ENCODE data around the gene RABL2A.
"Not testable (repeated sequence)": the region's sequence is repeated elsewhere in the genome, so short reads cannot be mapped to it uniquely, and the experiment has no call there.

RABL2A gene

GRCh38 chr2:113685471-113685870 lies 58.4 kb downstream of the RABL2A start:
- DNase-seq (ENCODE audit: low read depth, low spot score) = no peak
- WGBS (ENCODE audit: insufficient coverage, insufficient read length) = no CpG with 5 or more reads among the region's 8 CpGs
- Histone ChIP-seq H3K9me3 (ENCODE audit: control insufficient read depth, insufficient read depth, low read length) (no peaks in the 10 kb centered on the region), H3K27me3 (ENCODE audit: control insufficient read depth, insufficient read depth, low read length) (no peaks in the 10 kb centered on the region), H3K36me3 (ENCODE audit: control insufficient read depth, insufficient read depth, low read length) (no peaks in the 10 kb centered on the region), H3K27ac (ENCODE audit: low read length) (no peak overlapping the region), H3K4me3 (ENCODE audit: low read length) (no peak overlapping the region), H3K4me1 (ENCODE audit: control insufficient read depth, insufficient read depth, low read length) (no peaks in the 10 kb centered on the region)

GRCh38 chr2:113686537-113686936 lies 59.5 kb downstream of the RABL2A start:
- no peaks in the 10 kb centered on the region for H3K27me3 ChIP-seq (ENCODE audit: control insufficient read depth, insufficient read depth, low read length)
- no peaks in the 10 kb centered on the region for H3K9me3 ChIP-seq (ENCODE audit: control insufficient read depth, insufficient read depth, low read length)
- no peaks in the 10 kb centered on the region for H3K36me3 ChIP-seq (ENCODE audit: control insufficient read depth, insufficient read depth, low read length)
- 100% methylated on average over 1 of the region's 2 CpGs for WGBS (ENCODE audit: insufficient coverage, insufficient read length)
- H3K27ac ChIP-seq (ENCODE audit: low read length) = no peak overlapping the region
- no peak for DNase-seq (ENCODE audit: low read depth, low spot score)
- no peaks in the 10 kb centered on the region for H3K4me1 ChIP-seq (ENCODE audit: control insufficient read depth, insufficient read depth, low read length)
- no peak overlapping the region for H3K4me3 ChIP-seq (ENCODE audit: low read length)

- no CpG with 5 or more reads among the region's 3 CpGs for WGBS (ENCODE audit: insufficient coverage, insufficient read length)
- H3K4me3 ChIP-seq (ENCODE audit: low read length); H3K27me3 ChIP-seq (ENCODE audit: control insufficient read depth, insufficient read depth, low read length); H3K9me3 ChIP-seq (ENCODE audit: control insufficient read depth, insufficient read depth, low read length); H3K4me1 ChIP-seq (ENCODE audit: control insufficient read depth, insufficient read depth, low read length); DNase-seq (ENCODE audit: low read depth, low spot score); H3K27ac ChIP-seq (ENCODE audit: low read length); H3K36me3 ChIP-seq (ENCODE audit: control insufficient read depth, insufficient read depth, low read length): not testable (repeated sequence)
These were observed 63.8 kb downstream of the RABL2A start for GRCh38 chr2:113690871-113691270.

All from iPS DF 6.9 (cell line).